CD4-positive, alpha-beta T cell treated with Interleukin-15 for 1 hour (primary cell): Measurements from ENCODE around the gene BABAM2.
"Not testable (repeated sequence)": the region's sequence is repeated elsewhere in the genome, so short reads cannot be mapped to it uniquely, and the experiment has no call there.

Experiments used
- DNase-seq: peaks from one replicate; pipeline ENCODE4 v3.0.0-alpha.2; 2020

Gene BABAM2

GRCh38 chr2:27954221-27954673 is 63.7 kb downstream of the BABAM2 start:
- DNase-seq = no peak

- DNase-seq = peak; percentile 22
Observed at GRCh38 chr2:27954771-27955383, 64.3 kb downstream of the BABAM2 start.

- no peak for DNase-seq
Observed at GRCh38 chr2:27955384-27956161, 65.0 kb downstream of the BABAM2 start.

GRCh38 chr2:27956888-27957287 is 66.4 kb downstream of the BABAM2 start:
- no peak for DNase-seq

GRCh38 chr2:27958711-27959378 is 68.3 kb downstream of the BABAM2 start:
- no peak for DNase-seq

- DNase-seq = no peak
Observed at GRCh38 chr2:27959496-27959895, 69.0 kb downstream of the BABAM2 start.

GRCh38 chr2:27960237-27960912 is 69.8 kb downstream of the BABAM2 start:
- no peak for DNase-seq

- DNase-seq = no peak
Observed at GRCh38 chr2:27962006-27962405, 71.5 kb downstream of the BABAM2 start.

GRCh38 chr2:27963472-27963871 is 72.9 kb downstream of the BABAM2 start:
- no peak for DNase-seq

GRCh38 chr2:27964067-27964466 is 73.5 kb downstream of the BABAM2 start:
- no peak for DNase-seq

- no peak for DNase-seq
Observed at GRCh38 chr2:27965841-27966240, 75.3 kb downstream of the BABAM2 start.

GRCh38 chr2:27966466-27966865 is 75.9 kb downstream of the BABAM2 start:
- no peak for DNase-seq

- DNase-seq = no peak
Observed at GRCh38 chr2:27967076-27967475, 76.5 kb downstream of the BABAM2 start.

- not testable (repeated sequence) for DNase-seq
Observed at GRCh38 chr2:27968045-27968444, 77.5 kb downstream of the BABAM2 start.

GRCh38 chr2:27968957-27969356 is 78.4 kb downstream of the BABAM2 start:
- DNase-seq = not testable (repeated sequence)

- DNase-seq = no peak
Observed at GRCh38 chr2:27972311-27972710, 81.8 kb downstream of the BABAM2 start.

- DNase-seq = no peak
Observed at GRCh38 chr2:27973592-27973991, 83.1 kb downstream of the BABAM2 start.

- no peak for DNase-seq
Observed at GRCh38 chr2:27976308-27976707, 85.8 kb downstream of the BABAM2 start.

GRCh38 chr2:27977731-27978312 is 87.3 kb downstream of the BABAM2 start:
- DNase-seq = no peak

- not testable (repeated sequence) for DNase-seq
Observed at GRCh38 chr2:27978761-27979160, 88.2 kb downstream of the BABAM2 start.

- DNase-seq = no peak
Observed at GRCh38 chr2:27980242-27980641, 89.7 kb downstream of the BABAM2 start.

- no peak for DNase-seq
Observed at GRCh38 chr2:27984153-27984552, 93.6 kb downstream of the BABAM2 start.

GRCh38 chr2:27988306-27988705 is 97.8 kb downstream of the BABAM2 start:
- no peak for DNase-seq
